Measurements from ENCODE around the gene AQP1.

Gene AQP1

DNA sequence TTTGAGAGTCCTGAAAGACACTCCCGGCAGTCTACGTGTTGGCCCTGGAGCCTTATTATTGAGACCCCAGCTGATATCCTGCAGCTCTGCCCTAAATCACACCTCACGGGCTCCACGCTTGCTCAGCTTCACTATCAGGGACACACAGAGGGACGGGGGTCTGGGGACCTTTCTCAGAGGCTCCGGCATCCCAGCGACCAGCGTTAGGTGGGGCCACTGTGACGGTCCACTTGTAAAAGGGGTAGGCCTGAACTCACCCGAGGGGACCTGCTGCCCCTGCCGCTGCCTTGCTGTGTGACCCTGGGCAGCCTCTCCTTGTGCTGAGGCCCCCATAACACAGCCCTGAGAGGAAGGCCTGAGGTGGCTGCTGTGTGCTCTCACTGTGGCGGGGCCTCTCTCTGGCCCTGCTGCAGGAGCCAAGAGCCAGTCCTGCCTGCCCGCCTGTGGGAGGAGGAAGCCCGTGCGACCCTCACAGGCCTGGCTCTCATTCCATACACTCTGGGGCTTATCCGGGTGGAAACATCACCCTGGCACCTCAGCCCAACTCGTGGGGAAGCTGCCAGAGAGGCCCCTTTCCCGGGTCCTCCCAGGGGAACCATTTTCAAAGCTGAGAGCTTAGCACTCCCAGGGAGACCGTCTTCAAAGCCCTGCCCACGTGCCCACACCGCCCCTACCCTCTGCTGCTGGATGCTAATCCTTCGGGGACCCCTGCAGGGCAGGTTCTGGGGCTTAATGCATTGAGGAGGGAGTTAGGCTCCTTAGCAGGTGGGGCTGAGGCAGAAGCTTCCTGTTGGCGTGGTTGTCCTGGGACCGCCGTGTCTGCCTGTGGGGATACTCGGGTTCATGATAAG, 21.7 kb downstream of the AQP1 start:
- FAIRE-seq: no peak
- no peak for DNase-seq (ENCODE audit: low spot score)

DNA sequence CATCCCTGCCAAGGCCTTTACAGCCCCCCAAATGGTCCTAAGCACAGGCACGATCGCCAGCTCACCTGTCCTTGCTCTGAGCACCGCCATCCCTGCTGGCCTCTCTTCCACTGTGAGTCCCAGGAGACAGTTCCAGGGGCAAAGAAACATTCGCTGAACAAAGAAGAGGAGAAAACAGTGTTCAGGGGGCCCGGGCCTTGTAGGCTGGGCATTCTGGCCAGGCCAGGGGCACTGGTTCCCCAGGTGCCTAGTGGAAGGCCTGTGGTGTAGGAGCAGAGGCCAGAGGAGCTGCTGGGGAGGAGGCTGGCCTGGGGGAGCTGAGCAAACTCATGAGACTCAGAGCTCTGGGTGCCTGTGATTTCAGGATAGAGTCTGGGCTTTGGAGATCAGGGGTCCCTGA, 22.6 kb downstream of the AQP1 start:
- no peak for DNase-seq (ENCODE audit: low spot score)
- no peak for FAIRE-seq

GRCh38 chr7:30934732-30935568, 23.3 kb downstream of the AQP1 start:
- FAIRE-seq (no peak), DNase-seq (ENCODE audit: low spot score) (no peak)

DNA sequence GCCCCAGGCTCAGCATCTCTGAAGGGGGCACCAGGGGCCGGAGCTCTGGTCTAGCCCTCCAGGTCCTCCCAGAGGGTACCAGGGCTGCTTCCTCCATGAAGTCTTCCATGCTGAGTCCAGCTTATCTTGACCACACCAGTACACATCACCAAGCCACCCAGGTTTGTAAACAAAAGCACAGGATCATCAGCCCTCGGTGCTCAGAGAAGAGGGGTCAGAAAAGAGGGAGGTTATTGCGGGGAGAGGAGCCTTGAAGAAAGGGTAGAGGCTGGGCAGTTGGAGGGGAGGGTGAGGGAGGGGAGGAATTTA, 23.9 kb downstream of the AQP1 start:
- DNase-seq (ENCODE audit: low spot score) (no peak), FAIRE-seq (no peak)

DNA sequence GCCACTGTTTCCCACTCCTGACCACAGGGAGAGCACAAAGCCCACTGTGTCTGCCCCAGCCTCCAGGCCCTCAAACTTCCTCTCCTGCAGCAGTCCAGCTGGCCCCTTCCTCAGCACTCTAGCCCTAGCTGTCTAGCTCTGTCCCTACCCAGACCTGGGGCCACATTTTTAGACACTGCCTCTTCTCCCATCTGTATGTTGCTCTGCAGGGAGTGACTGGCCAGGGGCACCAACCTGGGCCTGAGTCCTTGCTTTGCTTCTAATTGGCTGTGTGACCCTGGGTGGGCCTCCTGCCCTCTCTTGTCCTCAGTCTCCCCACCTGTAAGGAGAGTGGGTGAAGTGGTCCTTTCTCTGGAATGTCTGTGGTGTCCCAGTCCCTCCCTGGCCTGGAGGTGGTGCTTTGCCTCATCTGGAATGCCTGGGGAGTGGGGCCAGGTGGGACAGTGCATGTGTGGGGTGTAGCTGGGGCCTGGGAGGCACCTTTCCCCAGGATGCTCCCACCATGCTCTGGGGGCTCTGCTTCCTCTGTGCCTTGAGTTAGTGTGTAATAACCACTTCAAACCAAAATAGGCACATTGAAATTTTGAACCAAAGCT, 25.1 kb downstream of the AQP1 start:
- DNase-seq (ENCODE audit: low spot score): no peak
- FAIRE-seq: no peak

GRCh38 chr7:30937416-30937815, 25.8 kb downstream of the AQP1 start:
- no peak for FAIRE-seq
- no peak for DNase-seq (ENCODE audit: low spot score)

GRCh38 chr7:30938435-30939316, 27.0 kb downstream of the AQP1 start:
- peak; percentile 56 for DNase-seq (ENCODE audit: low spot score)
- FAIRE-seq: no peak

- DNase-seq (ENCODE audit: low spot score) (no peak), FAIRE-seq (no peak)
Measured at GRCh38 chr7:30941582-30942323, 30.1 kb downstream of the AQP1 start.

- no peak for FAIRE-seq
- no peak for DNase-seq (ENCODE audit: low spot score)
Measured at GRCh38 chr7:30950197-30950596, 38.5 kb downstream of the AQP1 start.

DNA sequence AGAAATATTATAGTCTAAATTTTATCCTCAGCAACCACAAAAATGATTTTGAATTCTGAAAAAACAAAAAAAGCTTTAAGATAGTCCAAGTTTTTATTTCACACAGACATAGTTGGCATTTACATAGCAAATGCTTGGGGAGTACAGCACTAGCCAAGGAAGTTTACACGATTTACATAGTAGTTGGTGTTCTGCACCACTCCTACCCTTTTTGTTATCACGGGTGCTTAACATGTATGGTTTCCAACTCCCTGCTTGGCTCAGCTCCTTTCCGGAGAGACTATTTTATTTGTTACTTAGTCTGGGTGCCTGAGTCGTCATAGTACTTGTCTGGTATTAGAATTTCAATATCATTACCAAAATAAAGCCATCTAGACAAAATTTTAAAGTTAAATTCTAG, 43.3 kb downstream of the AQP1 start:
- DNase-seq (ENCODE audit: low spot score) (no peak), FAIRE-seq (no peak)

- DNase-seq (ENCODE audit: low spot score) (no peak), FAIRE-seq (no peak)
Measured at GRCh38 chr7:30956704-30957103, 45.1 kb downstream of the AQP1 start.

GRCh38 chr7:30963842-30964241, 52.2 kb downstream of the AQP1 start, which contains the start of gene GHRHR:
Gene GHRHR, plus strand, starts transcription at chr7:30963953. Its CDS starts 116 bp downstream, at chr7:30964069.
- FAIRE-seq (no peak), DNase-seq (ENCODE audit: low spot score) (no peak)

DNA sequence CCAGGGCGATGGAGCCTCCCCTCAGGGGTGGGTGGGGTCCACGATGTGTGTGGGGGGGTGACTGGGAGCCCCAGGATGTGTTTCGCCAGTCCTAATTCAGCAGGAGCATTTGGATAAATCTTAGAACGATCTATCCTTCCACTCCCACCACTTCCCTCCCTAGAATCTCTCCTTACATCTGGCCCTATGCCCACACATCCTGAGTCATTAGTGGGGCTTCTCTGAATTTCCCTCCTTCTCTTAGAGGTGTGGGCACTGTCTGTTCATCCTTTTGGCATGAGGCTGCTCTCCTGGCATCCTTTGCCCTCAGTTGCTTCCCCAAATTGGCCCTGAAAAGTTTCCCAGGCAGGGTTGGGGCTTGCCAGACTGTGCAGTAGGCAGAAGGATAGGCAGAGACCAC, 53.7 kb downstream of the AQP1 start:
- FAIRE-seq: no peak
- no peak for DNase-seq (ENCODE audit: low spot score)

DNA sequence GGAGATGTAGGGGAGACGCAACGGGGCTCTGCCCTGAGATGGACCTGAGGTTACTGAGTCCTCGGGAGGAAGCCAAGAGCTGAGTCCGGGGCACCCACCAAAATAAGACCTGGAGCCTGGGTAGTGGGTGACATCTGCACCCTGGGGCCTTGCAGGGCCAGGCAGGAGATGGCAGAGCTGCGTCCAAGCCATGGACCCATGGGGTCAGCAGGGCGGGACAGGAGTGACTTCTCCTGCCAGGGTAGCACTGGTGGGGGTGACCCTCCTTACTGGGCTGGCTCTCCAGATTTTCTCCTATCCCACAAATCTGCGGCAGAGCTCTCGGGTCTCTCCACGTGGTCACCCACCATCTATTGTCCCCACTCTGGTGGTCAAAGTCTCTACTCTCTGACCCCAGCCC, 54.2 kb downstream of the AQP1 start:
- no peak for DNase-seq (ENCODE audit: low spot score)
- FAIRE-seq: no peak

- FAIRE-seq (no peak), DNase-seq (ENCODE audit: low spot score) (no peak)
Measured at GRCh38 chr7:30968294-30968693, 56.6 kb downstream of the AQP1 start.

DNA sequence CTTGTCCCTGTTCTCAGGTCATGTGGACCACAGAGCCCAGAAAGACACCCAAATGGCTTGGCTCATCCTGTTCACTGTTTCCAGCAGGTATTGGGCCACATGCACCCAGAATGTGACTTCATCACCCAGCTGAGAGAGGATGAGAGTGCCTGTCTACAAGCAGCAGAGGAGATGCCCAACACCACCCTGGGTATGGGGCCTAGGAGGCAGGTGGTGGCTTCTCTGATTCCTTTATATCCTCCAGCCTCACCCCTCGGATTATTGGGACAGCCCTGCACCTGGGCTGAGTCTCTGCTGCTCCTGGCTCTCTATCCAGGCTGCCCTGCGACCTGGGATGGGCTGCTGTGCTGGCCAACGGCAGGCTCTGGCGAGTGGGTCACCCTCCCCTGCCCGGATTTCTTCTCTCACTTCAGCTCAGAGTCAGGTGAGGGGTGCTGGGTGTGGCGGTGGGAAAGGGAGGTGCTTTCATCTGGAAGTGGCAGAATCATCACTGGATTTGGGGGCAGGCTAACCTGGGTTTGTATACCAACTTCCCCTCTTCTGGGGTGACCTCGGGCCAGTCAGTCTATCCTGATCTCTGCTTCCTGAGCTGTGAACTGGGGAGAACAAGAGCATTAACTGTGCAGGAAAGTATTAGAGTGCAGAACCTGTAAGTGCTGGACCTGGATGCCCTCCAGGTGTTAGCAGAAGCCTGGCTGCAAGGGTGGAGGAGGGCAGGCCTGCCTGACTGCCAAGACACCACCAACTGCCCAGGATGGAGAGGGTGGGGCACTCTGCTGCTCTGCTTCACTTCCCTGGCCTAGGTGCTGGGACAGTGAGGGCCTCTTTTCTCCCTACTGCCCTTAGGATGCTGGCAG, 57.3 kb downstream of the AQP1 start:
- FAIRE-seq: no peak

GRCh38 chr7:30969604-30969970, 57.9 kb downstream of the AQP1 start:
- FAIRE-seq (no peak), DNase-seq (ENCODE audit: low spot score) (no peak)

More for the DNA sequence above, 57.3 kb downstream of the AQP1 start:
- no peak for DNase-seq (ENCODE audit: low spot score)

DNA sequence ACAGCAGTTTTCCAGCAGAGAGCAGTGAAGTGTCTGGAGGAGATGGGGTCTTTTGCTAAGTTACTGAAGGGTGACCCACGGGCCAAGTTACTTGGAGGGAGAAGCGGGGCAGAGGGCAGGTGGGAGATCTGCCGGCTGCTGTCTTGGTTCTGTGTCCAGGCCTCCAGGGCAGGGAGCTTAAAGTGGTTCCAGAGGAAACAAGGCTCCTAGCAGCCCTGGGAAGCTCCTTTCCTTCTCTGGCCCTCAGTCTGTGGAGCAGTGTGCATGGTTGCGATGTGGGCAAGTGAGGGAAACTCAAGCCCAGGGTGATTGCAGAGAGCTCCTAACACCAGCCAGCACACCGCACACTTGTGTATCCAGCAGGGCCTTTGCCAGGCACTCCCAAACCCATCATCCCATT, 58.4 kb downstream of the AQP1 start:
- FAIRE-seq (no peak), DNase-seq (ENCODE audit: low spot score) (no peak)

DNA sequence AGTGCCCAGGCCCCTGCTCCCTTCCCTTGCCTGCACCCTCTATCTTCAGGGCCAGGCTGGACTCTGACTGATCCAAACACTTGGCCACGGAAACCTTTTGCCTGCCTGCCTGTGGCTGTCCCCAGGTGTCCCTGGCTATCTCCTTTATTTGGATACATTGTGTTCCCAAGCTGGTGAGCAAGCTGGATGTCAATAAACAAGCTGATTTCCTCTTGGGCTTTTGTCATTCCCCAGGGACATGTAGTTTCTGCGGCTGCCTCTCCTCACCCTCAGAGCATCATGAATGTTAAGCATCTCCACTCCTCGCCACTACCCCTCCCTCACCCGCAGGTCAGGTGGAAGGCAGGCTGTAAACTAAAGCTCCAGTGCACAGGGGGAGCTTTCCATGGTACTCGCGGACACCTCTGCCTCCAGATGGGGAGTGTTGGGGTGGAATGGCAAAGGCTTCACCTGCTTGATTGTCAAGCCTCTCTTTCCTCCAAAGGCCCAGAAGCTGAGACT, 59.0 kb downstream of the AQP1 start:
- DNase-seq (ENCODE audit: low spot score) (no peak), FAIRE-seq (no peak)

GRCh38 chr7:30971440-30971839, 59.8 kb downstream of the AQP1 start:
- DNase-seq (ENCODE audit: low spot score): no peak

More at GRCh38 chr7:30971440-30971839, 59.8 kb downstream of the AQP1 start:
- FAIRE-seq: no peak

All from RCC 7860 (cell line).